Osteocyte (in vitro differentiated cells): ENCODE results near the gene OPN3. TPM values are rescaled to one million over a fixed set of nuclear protein-coding genes. Genes with fewer than 3 reads are reported as not detected.

Experiments used
- DNase-seq: peaks from one replicate; pipeline ENCODE4 v3.0.0; 2021; ENCODE audit warnings: mixed read lengths; ENCODE audit not compliant: unreplicated experiment; ENCODE audit errors: extremely low spot score
- H3K27ac Mint-ChIP-seq: one replicate; pipeline ENCODE4 v1.8.0; 2021; ENCODE audit warnings: mild to moderate bottlenecking, mixed read lengths; ENCODE audit not compliant: unreplicated experiment
- H3K27me3 Mint-ChIP-seq: one replicate; pipeline ENCODE4 v1.8.0; 2021; ENCODE audit warnings: mixed read lengths; ENCODE audit not compliant: unreplicated experiment
- H3K36me3 Mint-ChIP-seq: one replicate; pipeline ENCODE4 v1.8.0; 2021; ENCODE audit warnings: mixed read lengths; ENCODE audit not compliant: unreplicated experiment
- H3K4me1 Mint-ChIP-seq: one replicate; pipeline ENCODE4 v1.8.0; 2021; ENCODE audit warnings: mixed read lengths; ENCODE audit not compliant: unreplicated experiment
- H3K4me3 Mint-ChIP-seq: one replicate; pipeline ENCODE4 v1.8.0; 2021; ENCODE audit warnings: mild to moderate bottlenecking, moderate library complexity, mixed read lengths; ENCODE audit not compliant: unreplicated experiment
- H3K9me3 Mint-ChIP-seq: one replicate; pipeline ENCODE4 v1.8.0; 2021; ENCODE audit warnings: mixed read lengths; ENCODE audit not compliant: unreplicated experiment
- total RNA-seq: library from RNA; stranded (reverse); gene quantifications from 2 replicates; pipeline ENCODE4 v1.2.1, GENCODE V29; 2021
- TF ChIP-seq, protein P1 (sequence below): fragments of 200-600 bp; sonication (generic); IDR thresholded peaks from 2 replicates; pipeline ENCODE4 v1.5.0; 2021; ENCODE audit warnings: antibody characterized with exemption, mild to moderate bottlenecking, moderate library complexity

Gene OPN3
- total RNA-seq, 1 donor from 2014 or later: 15.8 TPM

DNA sequence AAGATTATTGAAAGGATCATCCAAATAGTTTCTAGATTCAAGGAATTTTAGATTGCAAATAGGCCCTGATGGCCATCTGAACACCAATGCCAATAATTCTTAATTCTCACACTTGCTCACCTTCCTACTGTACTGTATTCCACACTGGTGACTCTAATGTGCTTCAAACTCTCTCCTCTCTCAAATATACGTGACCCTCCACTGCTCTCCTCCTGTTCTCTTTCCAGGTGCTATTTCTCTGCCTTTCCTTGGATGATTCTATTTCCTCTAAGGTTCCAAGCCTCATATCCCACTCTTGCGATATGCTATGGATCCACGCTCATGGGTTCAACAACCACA, 79.4 kb downstream of the OPN3 start:
- Mint-ChIP-seq H3K9me3 (no peaks in the 10 kb centered on the region), H3K27ac (no peak overlapping the region), H3K36me3 (no peaks in the 10 kb centered on the region), H3K4me1 (no peaks in the 10 kb centered on the region), H3K4me3 (no peak overlapping the region), H3K27me3 (peaks cover 31% of the 10 kb centered on the region)
- TF ChIP-seq, protein P1, sequence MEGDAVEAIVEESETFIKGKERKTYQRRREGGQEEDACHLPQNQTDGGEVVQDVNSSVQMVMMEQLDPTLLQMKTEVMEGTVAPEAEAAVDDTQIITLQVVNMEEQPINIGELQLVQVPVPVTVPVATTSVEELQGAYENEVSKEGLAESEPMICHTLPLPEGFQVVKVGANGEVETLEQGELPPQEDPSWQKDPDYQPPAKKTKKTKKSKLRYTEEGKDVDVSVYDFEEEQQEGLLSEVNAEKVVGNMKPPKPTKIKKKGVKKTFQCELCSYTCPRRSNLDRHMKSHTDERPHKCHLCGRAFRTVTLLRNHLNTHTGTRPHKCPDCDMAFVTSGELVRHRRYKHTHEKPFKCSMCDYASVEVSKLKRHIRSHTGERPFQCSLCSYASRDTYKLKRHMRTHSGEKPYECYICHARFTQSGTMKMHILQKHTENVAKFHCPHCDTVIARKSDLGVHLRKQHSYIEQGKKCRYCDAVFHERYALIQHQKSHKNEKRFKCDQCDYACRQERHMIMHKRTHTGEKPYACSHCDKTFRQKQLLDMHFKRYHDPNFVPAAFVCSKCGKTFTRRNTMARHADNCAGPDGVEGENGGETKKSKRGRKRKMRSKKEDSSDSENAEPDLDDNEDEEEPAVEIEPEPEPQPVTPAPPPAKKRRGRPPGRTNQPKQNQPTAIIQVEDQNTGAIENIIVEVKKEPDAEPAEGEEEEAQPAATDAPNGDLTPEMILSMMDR: no peak
- DNase-seq: no peak

DNA sequence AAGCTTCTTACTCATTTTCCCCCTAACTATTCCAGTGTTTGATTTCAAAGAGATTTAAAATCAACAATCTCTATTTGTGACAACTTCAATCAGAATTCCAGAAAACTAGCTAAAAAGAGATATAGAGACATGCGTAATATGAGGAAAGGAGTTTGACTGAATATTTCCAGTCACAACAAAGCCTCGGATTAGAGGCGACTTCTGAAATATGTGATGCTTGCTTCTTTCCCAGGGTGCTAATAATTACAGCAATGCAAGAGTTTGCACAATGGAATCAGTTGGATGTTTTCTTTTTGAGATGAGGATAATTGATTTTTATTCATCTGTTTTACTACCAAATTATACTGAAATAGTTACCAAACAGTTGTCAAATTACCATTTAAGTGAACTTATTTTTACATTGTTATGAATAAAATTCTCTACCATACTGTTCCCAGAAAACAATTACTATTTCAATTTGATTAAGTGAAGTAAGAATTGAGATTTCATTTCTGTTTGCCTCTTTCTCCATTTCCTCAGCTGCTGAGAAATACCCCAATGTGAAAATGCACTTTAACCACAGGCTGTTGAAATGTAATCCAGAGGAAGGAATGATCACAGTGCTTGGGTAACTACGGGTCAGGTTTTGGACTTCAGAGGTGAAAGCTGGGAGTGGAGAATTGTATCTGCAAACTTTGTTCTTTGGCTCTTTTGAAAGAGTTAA, 79.9 kb downstream of the OPN3 start:
- Mint-ChIP-seq H3K36me3 (no peaks in the 10 kb centered on the region), H3K4me3 (no peak overlapping the region), H3K27ac (no peak overlapping the region), H3K4me1 (no peaks in the 10 kb centered on the region), H3K27me3 (peaks cover 34% of the 10 kb centered on the region), H3K9me3 (no peaks in the 10 kb centered on the region)
- TF ChIP-seq, protein P1: no peak
- no peak for DNase-seq

DNA sequence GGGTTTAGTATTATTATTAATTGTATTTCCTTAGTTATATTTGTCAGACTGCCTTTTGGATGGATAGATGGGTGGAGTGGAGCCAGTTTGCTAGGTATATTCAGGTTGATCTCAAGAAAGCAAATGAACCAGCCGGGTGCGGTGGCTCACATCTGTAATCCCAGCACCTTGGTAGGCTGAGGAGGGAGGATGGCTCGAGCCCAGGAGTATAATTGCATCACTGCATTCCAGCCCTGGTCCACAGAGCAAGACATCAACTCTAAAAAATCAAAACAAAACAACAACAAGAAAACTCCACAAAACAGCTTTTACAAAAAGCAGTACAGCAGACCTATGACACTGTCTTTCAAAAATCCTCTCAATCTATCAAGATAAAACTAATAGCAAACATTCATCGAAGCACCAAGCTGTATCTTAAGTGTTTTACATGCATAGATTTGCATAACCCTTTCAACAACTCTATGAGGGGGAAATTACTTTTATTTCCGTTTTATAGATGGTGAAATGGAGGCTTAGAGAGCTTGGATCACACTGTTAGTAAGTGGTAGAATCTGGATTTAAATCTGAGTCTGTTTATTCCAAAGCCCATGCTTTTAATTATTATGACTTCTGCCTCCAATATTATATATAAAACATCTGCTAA, 82.5 kb downstream of the OPN3 start:
- H3K4me1 Mint-ChIP-seq: no peaks in the 10 kb centered on the region
- no peaks in the 10 kb centered on the region for H3K36me3 Mint-ChIP-seq
- no peaks in the 10 kb centered on the region for H3K9me3 Mint-ChIP-seq
- H3K27ac Mint-ChIP-seq: no peak overlapping the region
- TF ChIP-seq, protein P1: no peak
- H3K4me3 Mint-ChIP-seq: no peak overlapping the region
- peaks cover 37% of the 10 kb centered on the region for H3K27me3 Mint-ChIP-seq
- no peak for DNase-seq

DNA sequence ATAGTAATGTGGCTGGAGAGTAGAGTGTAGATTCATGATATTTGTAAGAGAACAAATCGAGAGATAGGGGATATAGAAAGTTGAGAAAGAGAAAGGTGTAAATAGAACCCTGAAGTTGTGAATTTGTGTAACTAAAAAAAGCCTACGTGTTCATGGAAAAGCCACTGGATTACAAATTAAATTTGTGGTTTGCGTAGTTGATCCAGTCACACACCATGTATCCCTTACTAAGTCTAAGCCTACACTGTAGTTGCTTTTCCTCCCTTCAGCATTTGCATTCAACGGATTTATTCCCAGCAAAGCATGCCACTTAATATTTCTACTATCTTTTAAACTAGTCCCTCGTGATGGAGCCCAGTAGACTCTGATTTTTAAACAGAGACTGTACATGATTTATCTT, 83.1 kb downstream of the OPN3 start:
- H3K9me3 Mint-ChIP-seq: no peaks in the 10 kb centered on the region
- H3K4me3 Mint-ChIP-seq: no peak overlapping the region
- no peaks in the 10 kb centered on the region for H3K4me1 Mint-ChIP-seq
- H3K36me3 Mint-ChIP-seq: no peaks in the 10 kb centered on the region
- TF ChIP-seq, protein P1: no peak
- H3K27me3 Mint-ChIP-seq: peaks cover 36% of the 10 kb centered on the region
- H3K27ac Mint-ChIP-seq: no peak overlapping the region
- DNase-seq: no peak

DNA sequence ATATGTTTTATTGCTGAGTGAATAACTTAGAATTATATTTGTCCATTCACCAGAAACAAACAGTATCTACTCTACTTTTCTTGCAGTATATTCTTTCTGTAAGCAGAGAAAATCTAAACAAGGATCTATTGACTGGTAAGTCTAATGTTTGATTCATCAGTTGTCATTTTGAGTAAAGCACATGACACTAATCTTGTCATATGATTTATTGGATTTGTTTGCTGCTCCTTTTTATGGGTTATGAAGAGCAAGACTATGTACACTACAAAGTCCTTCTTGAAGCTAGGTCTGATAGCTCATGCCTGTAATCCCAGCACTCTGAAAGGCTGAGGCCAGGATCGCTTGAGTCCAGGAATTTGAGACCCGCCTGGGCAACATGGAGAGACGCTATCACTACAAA, 84.6 kb downstream of the OPN3 start:
- H3K27ac Mint-ChIP-seq: no peak overlapping the region

More for the DNA sequence above, 84.6 kb downstream of the OPN3 start:
- Mint-ChIP-seq H3K36me3 (no peaks in the 10 kb centered on the region), H3K4me3 (no peak overlapping the region), H3K4me1 (no peaks in the 10 kb centered on the region), H3K27me3 (peaks cover 29% of the 10 kb centered on the region), H3K9me3 (no peaks in the 10 kb centered on the region)
- DNase-seq: no peak
- TF ChIP-seq, protein P1: no peak
